Measurements from ENCODE around the gene FBXO8. TPM values are rescaled to one million over a fixed set of nuclear protein-coding genes. Genes with fewer than 3 reads are reported as not detected.

Gene FBXO8
- total RNA-seq, 3 donors from 2014 or later = 29.2 to 49.0 (median 35.2) TPM

- intact Hi-C loops (cut with DNase I; ENCODE audit: low total_unique reads) = no loop called here
- no peaks in the 10 kb centered on the region for H3K4me1 ChIP-seq
- H3K27me3 ChIP-seq = no peaks in the 10 kb centered on the region
- TF ChIP-seq CTCF (IDR thresholded peaks at IDR 0.05) (no peak), POLR2AphosphoS5 (IDR thresholded peaks at IDR 0.05) (no peak), POLR2A (IDR thresholded peaks at IDR 0.05) (no peak)
- peaks cover 4% of the 10 kb centered on the region for H3K36me3 ChIP-seq
- DNase-seq (ENCODE audit: low spot score in 2 of 2) = no peak
- H3K4me3 ChIP-seq = no peak overlapping the region
- H3K27ac ChIP-seq = no peak overlapping the region
- H3K9me3 ChIP-seq = no peaks in the 10 kb centered on the region
These were observed 31.3 kb upstream of the FBXO8 start for GRCh38 chr4:174314770-174315169.

GRCh38 chr4:174314274-174314673 is 30.8 kb upstream of the FBXO8 start:
- no peaks in the 10 kb centered on the region for H3K4me1 ChIP-seq
- intact Hi-C loops (cut with DNase I; ENCODE audit: low total_unique reads) = no loop called here
- H3K36me3 ChIP-seq = peaks cover 4% of the 10 kb centered on the region
- no peak for DNase-seq (ENCODE audit: low spot score in 2 of 2)
- H3K9me3 ChIP-seq = no peaks in the 10 kb centered on the region
- no peak overlapping the region for H3K27ac ChIP-seq
- no peak overlapping the region for H3K4me3 ChIP-seq
- TF ChIP-seq CTCF (IDR thresholded peaks at IDR 0.05) (no peak), POLR2A (IDR thresholded peaks at IDR 0.05) (no peak), POLR2AphosphoS5 (IDR thresholded peaks at IDR 0.05) (no peak)
- H3K27me3 ChIP-seq = no peaks in the 10 kb centered on the region

- no peak for TF ChIP-seq POLR2A (IDR thresholded peaks at IDR 0.05)
- no peak for TF ChIP-seq CTCF (IDR thresholded peaks at IDR 0.05)
- TF ChIP-seq POLR2AphosphoS5 (IDR thresholded peaks at IDR 0.05) = no peak
These were observed 29.5 kb upstream of the FBXO8 start for GRCh38 chr4:174312993-174313392.

GRCh38 chr4:174307694-174308093 is 24.2 kb upstream of the FBXO8 start:
- Histone ChIP-seq H3K27me3 (no peaks in the 10 kb centered on the region), H3K27ac (no peak overlapping the region), H3K36me3 (peaks cover 3% of the 10 kb centered on the region), H3K4me1 (no peaks in the 10 kb centered on the region), H3K4me3 (no peak overlapping the region), H3K9me3 (no peaks in the 10 kb centered on the region)
- TF ChIP-seq CTCF (IDR thresholded peaks at IDR 0.05) = no peak
- TF ChIP-seq POLR2A (IDR thresholded peaks at IDR 0.05) = no peak
- no peak for TF ChIP-seq POLR2AphosphoS5 (IDR thresholded peaks at IDR 0.05)
- DNase-seq (ENCODE audit: low spot score in 2 of 2) = no peak
- intact Hi-C loops (cut with DNase I; ENCODE audit: low total_unique reads) = no loop called here

More at GRCh38 chr4:174312993-174313392, 29.5 kb upstream of the FBXO8 start:
- H3K4me1 ChIP-seq = no peaks in the 10 kb centered on the region
- intact Hi-C loops (cut with DNase I; ENCODE audit: low total_unique reads) = no loop called here
- no peak for DNase-seq (ENCODE audit: low spot score in 2 of 2)
- no peak overlapping the region for H3K27ac ChIP-seq
- H3K36me3 ChIP-seq = no peaks in the 10 kb centered on the region
- H3K9me3 ChIP-seq = no peaks in the 10 kb centered on the region
- H3K27me3 ChIP-seq = no peaks in the 10 kb centered on the region
- H3K4me3 ChIP-seq = no peak overlapping the region

- no peak for TF ChIP-seq CTCF (IDR thresholded peaks at IDR 0.05)
- no peak for TF ChIP-seq POLR2AphosphoS5 (IDR thresholded peaks at IDR 0.05)
- no peak for TF ChIP-seq POLR2A (IDR thresholded peaks at IDR 0.05)
- H3K4me3 ChIP-seq = no peak overlapping the region
- intact Hi-C loops (cut with DNase I; ENCODE audit: low total_unique reads) = no loop called here
- DNase-seq (ENCODE audit: low spot score in 2 of 2) = no peak
- H3K36me3 ChIP-seq = peaks cover 3% of the 10 kb centered on the region
- no peaks in the 10 kb centered on the region for H3K4me1 ChIP-seq
- H3K27me3 ChIP-seq = no peaks in the 10 kb centered on the region
- H3K27ac ChIP-seq = no peak overlapping the region
- H3K9me3 ChIP-seq = no peaks in the 10 kb centered on the region
These were observed 22.5 kb upstream of the FBXO8 start for GRCh38 chr4:174305961-174306360.

Data from breast epithelium (tissue), 4 donors.